SK-N-SH treated with all-trans-retinoic acid at 6 μM for 48 hours (cell line): Measurements from ENCODE around the gene LRIF1.
A peak's percentile ranks its signal among the peaks of the same experiment; 100 is the strongest.

ENCODE experiments used
- ATAC-seq: fragments of 200-7000 bp; cut with Tn5 transposase; 3 replicates; pipeline ENCODE4 v1.9.1; 2020; ENCODE audit warnings: mild to moderate bottlenecking, moderate library complexity
- ARNTL ChIP-seq: fragments of 450-650 bp; formaldehyde crosslinking; IDR thresholded peaks from 2 replicates; pipeline ENCODE4 v1.5.0; 2020; ENCODE audit warnings: low read depth, mild to moderate bottlenecking, moderate library complexity, borderline replicate concordance
- CSDC2 ChIP-seq: fragments of 250-450 bp; sonication (Bioruptor Pico); IDR thresholded peaks from 2 replicates; pipeline ENCODE4 v1.5.0; 2020; ENCODE audit warnings: mild to moderate bottlenecking, moderate library complexity
- ESRRG ChIP-seq: fragments of 250-450 bp; sonication (Bioruptor Pico); IDR thresholded peaks from 2 replicates; pipeline ENCODE4 v1.6.1; 2021; ENCODE audit warnings: mild to moderate bottlenecking
- GLIS3 ChIP-seq: fragments of 250-450 bp; sonication (Bioruptor Pico); IDR thresholded peaks from 2 replicates; pipeline ENCODE4 v1.5.0; 2020; ENCODE audit warnings: mild to moderate bottlenecking, moderate library complexity
- ISL1 ChIP-seq: fragments of 250-450 bp; sonication (Bioruptor Pico); IDR thresholded peaks from 2 replicates; pipeline ENCODE4 v2.1.2; 2022; ENCODE audit warnings: mild to moderate bottlenecking, moderate library complexity
- OSR1 ChIP-seq: fragments of 250-450 bp; sonication (Bioruptor Pico); IDR thresholded peaks from 2 replicates; pipeline ENCODE4 v1.8.0; 2022; ENCODE audit warnings: moderate library complexity, mild to moderate bottlenecking, inconsistent platforms
- RARB ChIP-seq: fragments of 250-450 bp; sonication (Bioruptor Pico); IDR thresholded peaks from 2 replicates; pipeline ENCODE4 v1.8.0; 2021; ENCODE audit warnings: mild to moderate bottlenecking, moderate library complexity
- SNAI2 ChIP-seq: fragments of 250-450 bp; sonication (Bioruptor Pico); IDR thresholded peaks from 2 replicates; pipeline ENCODE4 v1.5.0; 2020; ENCODE audit warnings: mild to moderate bottlenecking, moderate library complexity
- TCF4 ChIP-seq: fragments of 250-450 bp; sonication (Bioruptor Pico); IDR thresholded peaks from 2 replicates; pipeline ENCODE4 v1.8.0; 2021; ENCODE audit warnings: mild to moderate bottlenecking, moderate library complexity, borderline replicate concordance
- TOX ChIP-seq: fragments of 250-450 bp; sonication (Bioruptor Pico); IDR thresholded peaks from 2 replicates; pipeline ENCODE4 v1.8.0; 2021; ENCODE audit warnings: mild to moderate bottlenecking, moderate library complexity, borderline replicate concordance
- ZC3H10 ChIP-seq: fragments of 250-450 bp; sonication (Bioruptor Pico); IDR thresholded peaks from 2 replicates; pipeline ENCODE4 v1.5.1; 2021; ENCODE audit warnings: mild to moderate bottlenecking, moderate library complexity
- ZFP3 ChIP-seq: fragments of 250-450 bp; sonication (Bioruptor Pico); IDR thresholded peaks from 2 replicates; pipeline ENCODE4 v1.5.0; 2020; ENCODE audit warnings: mild to moderate bottlenecking, moderate library complexity
- ZFP30 ChIP-seq: fragments of 450-650 bp; formaldehyde crosslinking; IDR thresholded peaks from 2 replicates; pipeline ENCODE4 v1.5.0; 2022; ENCODE audit warnings: mild to moderate bottlenecking, moderate library complexity
- ZNF565 ChIP-seq: fragments of 450-650 bp; formaldehyde crosslinking; conservative IDR thresholded peaks from 2 replicates; pipeline ENCODE4 v1.5.0; 2020; ENCODE audit warnings: low read depth, mild to moderate bottlenecking, moderate library complexity
- ZNF70 ChIP-seq: fragments of 450-650 bp; formaldehyde crosslinking; IDR thresholded peaks from 2 replicates; pipeline ENCODE4 v1.5.0; 2020; ENCODE audit warnings: mild to moderate bottlenecking, moderate library complexity
- ZNF8 ChIP-seq: fragments of 450-650 bp; formaldehyde crosslinking; IDR thresholded peaks from 2 replicates; pipeline ENCODE4 v1.5.0; 2020; ENCODE audit warnings: mild to moderate bottlenecking, moderate library complexity
- TF ChIP-seq, protein P1 (sequence below): fragments of 250-450 bp; sonication (Bioruptor Pico); IDR thresholded peaks from 2 replicates; pipeline ENCODE4 v1.5.1; 2020; ENCODE audit warnings: low read depth, mild to moderate bottlenecking, moderate library complexity
- TF ChIP-seq, protein P2 (sequence below): fragments of 250-450 bp; sonication (Bioruptor Pico); IDR thresholded peaks from 2 replicates; pipeline ENCODE4 v1.8.0; 2021; ENCODE audit warnings: low read depth, mild to moderate bottlenecking, moderate library complexity, borderline replicate concordance
- TF ChIP-seq, protein P3 (sequence below): fragments of 250-450 bp; sonication (Bioruptor Pico); IDR thresholded peaks from 2 replicates; pipeline ENCODE4 v1.5.1; 2021; ENCODE audit warnings: mild to moderate bottlenecking, moderate library complexity
- TF ChIP-seq, protein P4 (sequence below): fragments of 250-450 bp; sonication (Bioruptor Pico); IDR thresholded peaks from 2 replicates; pipeline ENCODE4 v1.5.0; 2020; ENCODE audit warnings: mild to moderate bottlenecking, moderate library complexity
- TF ChIP-seq, protein P5 (sequence below): fragments of 250-450 bp; sonication (Bioruptor Pico); IDR thresholded peaks from 2 replicates; pipeline ENCODE4 v1.8.0; 2020; ENCODE audit warnings: mild to moderate bottlenecking, moderate library complexity, borderline replicate concordance

The LRIF1 gene

DNA sequence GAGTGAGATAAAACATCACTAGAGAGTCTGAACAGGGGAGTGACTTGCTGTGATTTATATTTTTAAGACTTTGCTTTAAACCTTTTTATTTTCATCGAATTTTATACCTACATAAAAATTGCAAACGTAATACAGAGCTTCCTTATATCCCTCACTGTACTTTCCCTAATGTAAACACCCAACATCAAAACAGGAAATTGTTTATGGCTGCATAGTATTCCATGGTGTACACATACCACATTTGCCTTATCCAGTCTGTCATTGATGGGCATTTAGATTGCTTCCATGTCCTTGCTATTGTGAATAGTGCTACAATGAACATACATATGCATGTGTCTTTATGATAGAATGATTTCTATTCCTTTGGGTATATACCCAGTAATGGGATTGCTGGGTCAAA is 34.8 kb downstream of the LRIF1 start:
- ATAC-seq: no peak
- TF ChIP-seq GLIS3 (CRISPR knock-in tag) (no peak), ZNF8 (CRISPR knock-in tag) (no peak), TCF4 (CRISPR knock-in tag) (no peak)

DNA sequence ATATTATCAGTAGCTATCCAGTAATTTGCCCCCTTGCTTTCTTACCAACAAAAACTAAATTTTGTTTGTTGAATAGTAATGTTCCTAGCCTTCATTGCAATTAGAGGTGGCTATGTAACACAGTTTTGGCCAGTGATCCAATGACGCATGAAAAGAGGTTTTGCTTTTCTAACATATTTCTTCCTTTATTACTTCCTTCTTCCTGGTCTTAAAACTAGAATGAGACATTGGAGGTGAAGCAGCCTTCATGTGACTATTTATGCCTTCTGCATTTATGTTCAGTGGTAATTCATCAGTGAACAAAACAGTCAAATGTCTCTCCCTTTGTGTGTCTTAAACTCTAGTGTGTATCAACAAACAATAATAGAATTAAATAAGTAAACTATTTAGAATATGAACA is 35.5 kb downstream of the LRIF1 start:
- no peak for ATAC-seq
- no peak for TF ChIP-seq RARB (CRISPR knock-in tag)
- TF ChIP-seq CSDC2 (CRISPR knock-in tag): no peak
- TF ChIP-seq TOX (CRISPR knock-in tag): no peak
- TF ChIP-seq, protein P1, sequence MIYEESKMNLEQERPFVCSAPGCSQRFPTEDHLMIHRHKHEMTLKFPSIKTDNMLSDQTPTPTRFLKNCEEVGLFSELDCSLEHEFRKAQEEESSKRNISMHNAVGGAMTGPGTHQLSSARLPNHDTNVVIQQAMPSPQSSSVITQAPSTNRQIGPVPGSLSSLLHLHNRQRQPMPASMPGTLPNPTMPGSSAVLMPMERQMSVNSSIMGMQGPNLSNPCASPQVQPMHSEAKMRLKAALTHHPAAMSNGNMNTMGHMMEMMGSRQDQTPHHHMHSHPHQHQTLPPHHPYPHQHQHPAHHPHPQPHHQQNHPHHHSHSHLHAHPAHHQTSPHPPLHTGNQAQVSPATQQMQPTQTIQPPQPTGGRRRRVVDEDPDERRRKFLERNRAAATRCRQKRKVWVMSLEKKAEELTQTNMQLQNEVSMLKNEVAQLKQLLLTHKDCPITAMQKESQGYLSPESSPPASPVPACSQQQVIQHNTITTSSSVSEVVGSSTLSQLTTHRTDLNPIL (CRISPR knock-in tag): no peak
- TF ChIP-seq, protein P2, sequence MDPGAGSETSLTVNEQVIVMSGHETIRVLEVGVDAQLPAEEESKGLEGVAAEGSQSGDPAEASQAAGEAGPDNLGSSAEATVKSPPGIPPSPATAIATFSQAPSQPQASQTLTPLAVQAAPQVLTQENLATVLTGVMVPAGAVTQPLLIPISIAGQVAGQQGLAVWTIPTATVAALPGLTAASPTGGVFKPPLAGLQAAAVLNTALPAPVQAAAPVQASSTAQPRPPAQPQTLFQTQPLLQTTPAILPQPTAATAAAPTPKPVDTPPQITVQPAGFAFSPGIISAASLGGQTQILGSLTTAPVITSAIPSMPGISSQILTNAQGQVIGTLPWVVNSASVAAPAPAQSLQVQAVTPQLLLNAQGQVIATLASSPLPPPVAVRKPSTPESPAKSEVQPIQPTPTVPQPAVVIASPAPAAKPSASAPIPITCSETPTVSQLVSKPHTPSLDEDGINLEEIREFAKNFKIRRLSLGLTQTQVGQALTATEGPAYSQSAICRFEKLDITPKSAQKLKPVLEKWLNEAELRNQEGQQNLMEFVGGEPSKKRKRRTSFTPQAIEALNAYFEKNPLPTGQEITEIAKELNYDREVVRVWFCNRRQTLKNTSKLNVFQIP (CRISPR knock-in tag): no peak
- no peak for TF ChIP-seq ZNF565 (CRISPR knock-in tag)
- TF ChIP-seq ARNTL (CRISPR knock-in tag): no peak
- no peak for TF ChIP-seq ESRRG (CRISPR knock-in tag)
- TF ChIP-seq TCF4 (CRISPR knock-in tag): no peak
- TF ChIP-seq, protein P3, sequence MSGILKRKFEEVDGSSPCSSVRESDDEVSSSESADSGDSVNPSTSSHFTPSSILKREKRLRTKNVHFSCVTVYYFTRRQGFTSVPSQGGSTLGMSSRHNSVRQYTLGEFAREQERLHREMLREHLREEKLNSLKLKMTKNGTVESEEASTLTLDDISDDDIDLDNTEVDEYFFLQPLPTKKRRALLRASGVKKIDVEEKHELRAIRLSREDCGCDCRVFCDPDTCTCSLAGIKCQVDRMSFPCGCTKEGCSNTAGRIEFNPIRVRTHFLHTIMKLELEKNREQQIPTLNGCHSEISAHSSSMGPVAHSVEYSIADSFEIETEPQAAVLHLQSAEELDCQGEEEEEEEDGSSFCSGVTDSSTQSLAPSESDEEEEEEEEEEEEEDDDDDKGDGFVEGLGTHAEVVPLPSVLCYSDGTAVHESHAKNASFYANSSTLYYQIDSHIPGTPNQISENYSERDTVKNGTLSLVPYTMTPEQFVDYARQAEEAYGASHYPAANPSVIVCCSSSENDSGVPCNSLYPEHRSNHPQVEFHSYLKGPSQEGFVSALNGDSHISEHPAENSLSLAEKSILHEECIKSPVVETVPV: no peak
- TF ChIP-seq GLIS3 (CRISPR knock-in tag): no peak
- TF ChIP-seq, protein P4, sequence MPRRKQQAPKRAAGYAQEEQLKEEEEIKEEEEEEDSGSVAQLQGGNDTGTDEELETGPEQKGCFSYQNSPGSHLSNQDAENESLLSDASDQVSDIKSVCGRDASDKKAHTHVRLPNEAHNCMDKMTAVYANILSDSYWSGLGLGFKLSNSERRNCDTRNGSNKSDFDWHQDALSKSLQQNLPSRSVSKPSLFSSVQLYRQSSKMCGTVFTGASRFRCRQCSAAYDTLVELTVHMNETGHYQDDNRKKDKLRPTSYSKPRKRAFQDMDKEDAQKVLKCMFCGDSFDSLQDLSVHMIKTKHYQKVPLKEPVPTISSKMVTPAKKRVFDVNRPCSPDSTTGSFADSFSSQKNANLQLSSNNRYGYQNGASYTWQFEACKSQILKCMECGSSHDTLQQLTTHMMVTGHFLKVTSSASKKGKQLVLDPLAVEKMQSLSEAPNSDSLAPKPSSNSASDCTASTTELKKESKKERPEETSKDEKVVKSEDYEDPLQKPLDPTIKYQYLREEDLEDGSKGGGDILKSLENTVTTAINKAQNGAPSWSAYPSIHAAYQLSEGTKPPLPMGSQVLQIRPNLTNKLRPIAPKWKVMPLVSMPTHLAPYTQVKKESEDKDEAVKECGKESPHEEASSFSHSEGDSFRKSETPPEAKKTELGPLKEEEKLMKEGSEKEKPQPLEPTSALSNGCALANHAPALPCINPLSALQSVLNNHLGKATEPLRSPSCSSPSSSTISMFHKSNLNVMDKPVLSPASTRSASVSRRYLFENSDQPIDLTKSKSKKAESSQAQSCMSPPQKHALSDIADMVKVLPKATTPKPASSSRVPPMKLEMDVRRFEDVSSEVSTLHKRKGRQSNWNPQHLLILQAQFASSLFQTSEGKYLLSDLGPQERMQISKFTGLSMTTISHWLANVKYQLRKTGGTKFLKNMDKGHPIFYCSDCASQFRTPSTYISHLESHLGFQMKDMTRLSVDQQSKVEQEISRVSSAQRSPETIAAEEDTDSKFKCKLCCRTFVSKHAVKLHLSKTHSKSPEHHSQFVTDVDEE (CRISPR knock-in tag): no peak
- TF ChIP-seq ZNF8 (CRISPR knock-in tag): no peak
- no peak for TF ChIP-seq ISL1 (CRISPR knock-in tag)
- no peak for TF ChIP-seq OSR1 (CRISPR knock-in tag)
- TF ChIP-seq ZC3H10 (CRISPR knock-in tag): no peak
- TF ChIP-seq ZFP30 (CRISPR knock-in tag): no peak
- TF ChIP-seq, protein P5, sequence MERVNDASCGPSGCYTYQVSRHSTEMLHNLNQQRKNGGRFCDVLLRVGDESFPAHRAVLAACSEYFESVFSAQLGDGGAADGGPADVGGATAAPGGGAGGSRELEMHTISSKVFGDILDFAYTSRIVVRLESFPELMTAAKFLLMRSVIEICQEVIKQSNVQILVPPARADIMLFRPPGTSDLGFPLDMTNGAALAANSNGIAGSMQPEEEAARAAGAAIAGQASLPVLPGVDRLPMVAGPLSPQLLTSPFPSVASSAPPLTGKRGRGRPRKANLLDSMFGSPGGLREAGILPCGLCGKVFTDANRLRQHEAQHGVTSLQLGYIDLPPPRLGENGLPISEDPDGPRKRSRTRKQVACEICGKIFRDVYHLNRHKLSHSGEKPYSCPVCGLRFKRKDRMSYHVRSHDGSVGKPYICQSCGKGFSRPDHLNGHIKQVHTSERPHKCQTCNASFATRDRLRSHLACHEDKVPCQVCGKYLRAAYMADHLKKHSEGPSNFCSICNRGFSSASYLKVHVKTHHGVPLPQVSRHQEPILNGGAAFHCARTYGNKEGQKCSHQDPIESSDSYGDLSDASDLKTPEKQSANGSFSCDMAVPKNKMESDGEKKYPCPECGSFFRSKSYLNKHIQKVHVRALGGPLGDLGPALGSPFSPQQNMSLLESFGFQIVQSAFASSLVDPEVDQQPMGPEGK (CRISPR knock-in tag): no peak
- no peak for TF ChIP-seq ZNF70
- TF ChIP-seq SNAI2 (CRISPR knock-in tag): no peak

DNA sequence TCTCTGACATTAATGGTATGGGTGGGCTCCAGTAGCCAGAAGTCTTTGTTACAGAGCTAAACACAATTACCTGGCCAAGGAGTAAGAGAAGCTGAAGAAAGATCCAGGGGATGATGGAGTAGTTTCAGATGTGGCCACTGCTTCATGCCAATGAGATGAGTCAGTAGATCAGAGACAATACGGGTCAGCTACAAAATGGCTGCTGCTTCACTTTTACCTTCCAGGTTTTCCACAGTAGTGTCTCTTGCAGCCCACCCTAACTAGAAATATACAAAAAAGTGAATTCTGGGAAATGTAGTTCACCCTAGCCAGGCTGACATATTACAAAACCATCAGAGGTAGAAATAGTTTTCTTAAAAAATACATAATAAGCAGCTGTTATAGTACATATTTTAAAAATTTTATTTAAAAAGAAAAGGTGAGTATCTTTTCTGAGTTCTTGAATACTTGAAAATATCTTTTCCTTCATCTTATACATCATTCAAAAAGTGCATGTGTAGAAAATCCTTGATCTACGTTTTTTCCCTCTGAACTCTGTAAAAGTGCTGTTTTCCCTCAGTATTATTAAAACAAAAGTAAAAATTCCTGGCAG is 36.1 kb downstream of the LRIF1 start:
- 0 out of 3 replicates have a peak, but pooled peaks have one; percentile 25 for ATAC-seq
- TF ChIP-seq GLIS3 (CRISPR knock-in tag): no peak
- TF ChIP-seq ESRRG (CRISPR knock-in tag): no peak
- TF ChIP-seq TCF4 (CRISPR knock-in tag): no peak
- no peak for TF ChIP-seq TOX (CRISPR knock-in tag)
- TF ChIP-seq RARB (CRISPR knock-in tag): no peak
- no peak for TF ChIP-seq ZFP30 (CRISPR knock-in tag)
- TF ChIP-seq SNAI2 (CRISPR knock-in tag): no peak
- TF ChIP-seq, protein P1 (CRISPR knock-in tag): no peak
- no peak for TF ChIP-seq ARNTL (CRISPR knock-in tag)
- no peak for TF ChIP-seq ZFP3 (CRISPR knock-in tag)
- TF ChIP-seq, protein P3: no peak
- TF ChIP-seq ZNF8 (CRISPR knock-in tag): no peak
- no peak for TF ChIP-seq ISL1 (CRISPR knock-in tag)
- no peak for TF ChIP-seq ZNF70
- TF ChIP-seq, protein P5 (CRISPR knock-in tag): no peak
